ENCODE results near the gene KSR1. TPM values are rescaled to one million over a fixed set of nuclear protein-coding genes. Genes with fewer than 3 reads are reported as not detected.

The KSR1 gene
- total and polyA plus RNA-seq, 9 of the 15 experiments (the other 6 are each of a cell fraction or from before 2014, with no cell fraction given) = 1.4 to 51.7 (median 18.4) TPM

DNA sequence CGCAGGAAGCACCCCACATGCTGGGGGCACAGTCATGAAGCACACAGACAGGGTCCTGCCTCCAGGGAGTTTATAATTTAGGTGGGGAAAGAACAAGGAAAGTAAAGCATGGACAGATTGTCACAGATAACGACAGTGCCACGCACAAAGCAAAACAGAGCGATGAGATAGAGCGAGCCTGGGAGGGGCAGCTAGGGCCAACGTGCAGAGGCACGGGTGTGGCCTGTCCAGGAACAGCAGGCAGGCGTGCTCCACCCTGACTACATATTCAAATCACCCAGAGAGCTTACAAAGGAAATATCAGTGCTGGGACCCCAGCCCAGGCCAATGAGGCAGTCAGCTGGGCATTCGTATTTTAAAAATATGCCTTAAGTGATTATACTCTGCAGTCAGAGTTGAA, 191.5 kb downstream of the KSR1 start (continued):
- TF ChIP-seq CTBP1 (IDR thresholded peaks at IDR 0.05; ENCODE audit: borderline replicate concordance) = 0 out of 2 replicates have a peak, but pooled peaks have one; percentile 15
- TF ChIP-seq ZFP36 (IDR thresholded peaks at IDR 0.05; ENCODE audit: low read depth, low read length, partially characterized antibody) = no peak
- no peak for TF ChIP-seq C11orf30 (IDR thresholded peaks at IDR 0.05; ENCODE audit: low read depth)
- TF ChIP-seq CXXC5 (CRISPR knock-in tag; IDR thresholded peaks at IDR 0.05) = peak; percentile 41
- TF ChIP-seq RFX1 (IDR thresholded peaks at IDR 0.05) = no peak
- 0 out of 2 replicates have a peak, but pooled peaks have one; percentile 13 for TF ChIP-seq SMARCA4 (IDR thresholded peaks at IDR 0.05)
- TF ChIP-seq, protein P1, sequence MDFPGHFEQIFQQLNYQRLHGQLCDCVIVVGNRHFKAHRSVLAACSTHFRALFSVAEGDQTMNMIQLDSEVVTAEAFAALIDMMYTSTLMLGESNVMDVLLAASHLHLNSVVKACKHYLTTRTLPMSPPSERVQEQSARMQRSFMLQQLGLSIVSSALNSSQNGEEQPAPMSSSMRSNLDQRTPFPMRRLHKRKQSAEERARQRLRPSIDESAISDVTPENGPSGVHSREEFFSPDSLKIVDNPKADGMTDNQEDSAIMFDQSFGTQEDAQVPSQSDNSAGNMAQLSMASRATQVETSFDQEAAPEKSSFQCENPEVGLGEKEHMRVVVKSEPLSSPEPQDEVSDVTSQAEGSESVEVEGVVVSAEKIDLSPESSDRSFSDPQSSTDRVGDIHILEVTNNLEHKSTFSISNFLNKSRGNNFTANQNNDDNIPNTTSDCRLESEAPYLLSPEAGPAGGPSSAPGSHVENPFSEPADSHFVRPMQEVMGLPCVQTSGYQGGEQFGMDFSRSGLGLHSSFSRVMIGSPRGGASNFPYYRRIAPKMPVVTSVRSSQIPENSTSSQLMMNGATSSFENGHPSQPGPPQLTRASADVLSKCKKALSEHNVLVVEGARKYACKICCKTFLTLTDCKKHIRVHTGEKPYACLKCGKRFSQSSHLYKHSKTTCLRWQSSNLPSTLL (IDR thresholded peaks at IDR 0.05) = no peak
- TF ChIP-seq MED1 (CRISPR knock-in tag; IDR thresholded peaks at IDR 0.05; ENCODE audit: borderline replicate concordance) = no peak
- TF ChIP-seq, protein P2, sequence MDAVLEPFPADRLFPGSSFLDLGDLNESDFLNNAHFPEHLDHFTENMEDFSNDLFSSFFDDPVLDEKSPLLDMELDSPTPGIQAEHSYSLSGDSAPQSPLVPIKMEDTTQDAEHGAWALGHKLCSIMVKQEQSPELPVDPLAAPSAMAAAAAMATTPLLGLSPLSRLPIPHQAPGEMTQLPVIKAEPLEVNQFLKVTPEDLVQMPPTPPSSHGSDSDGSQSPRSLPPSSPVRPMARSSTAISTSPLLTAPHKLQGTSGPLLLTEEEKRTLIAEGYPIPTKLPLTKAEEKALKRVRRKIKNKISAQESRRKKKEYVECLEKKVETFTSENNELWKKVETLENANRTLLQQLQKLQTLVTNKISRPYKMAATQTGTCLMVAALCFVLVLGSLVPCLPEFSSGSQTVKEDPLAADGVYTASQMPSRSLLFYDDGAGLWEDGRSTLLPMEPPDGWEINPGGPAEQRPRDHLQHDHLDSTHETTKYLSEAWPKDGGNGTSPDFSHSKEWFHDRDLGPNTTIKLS (IDR thresholded peaks at IDR 0.05; ENCODE audit: borderline replicate concordance, low read depth) = 0 out of 2 replicates have a peak, but pooled peaks have one; percentile 41
- TF ChIP-seq BHLHE40 (IDR thresholded peaks at IDR 0.05; ENCODE audit: low read length) = peak; percentile 71
- TF ChIP-seq, protein P3, sequence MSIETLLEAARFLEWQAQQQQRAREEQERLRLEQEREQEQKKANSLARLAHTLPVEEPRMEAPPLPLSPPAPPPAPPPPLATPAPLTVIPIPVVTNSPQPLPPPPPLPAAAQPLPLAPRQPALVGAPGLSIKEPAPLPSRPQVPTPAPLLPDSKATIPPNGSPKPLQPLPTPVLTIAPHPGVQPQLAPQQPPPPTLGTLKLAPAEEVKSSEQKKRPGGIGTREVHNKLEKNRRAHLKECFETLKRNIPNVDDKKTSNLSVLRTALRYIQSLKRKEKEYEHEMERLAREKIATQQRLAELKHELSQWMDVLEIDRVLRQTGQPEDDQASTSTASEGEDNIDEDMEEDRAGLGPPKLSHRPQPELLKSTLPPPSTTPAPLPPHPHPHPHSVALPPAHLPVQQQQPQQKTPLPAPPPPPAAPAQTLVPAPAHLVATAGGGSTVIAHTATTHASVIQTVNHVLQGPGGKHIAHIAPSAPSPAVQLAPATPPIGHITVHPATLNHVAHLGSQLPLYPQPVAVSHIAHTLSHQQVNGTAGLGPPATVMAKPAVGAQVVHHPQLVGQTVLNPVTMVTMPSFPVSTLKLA (conservative IDR thresholded peaks at IDR 0.05) = peak in 1 of 2 experiments; percentile 55; a peak in 2 of 4 replicates
- TF ChIP-seq, protein P4, sequence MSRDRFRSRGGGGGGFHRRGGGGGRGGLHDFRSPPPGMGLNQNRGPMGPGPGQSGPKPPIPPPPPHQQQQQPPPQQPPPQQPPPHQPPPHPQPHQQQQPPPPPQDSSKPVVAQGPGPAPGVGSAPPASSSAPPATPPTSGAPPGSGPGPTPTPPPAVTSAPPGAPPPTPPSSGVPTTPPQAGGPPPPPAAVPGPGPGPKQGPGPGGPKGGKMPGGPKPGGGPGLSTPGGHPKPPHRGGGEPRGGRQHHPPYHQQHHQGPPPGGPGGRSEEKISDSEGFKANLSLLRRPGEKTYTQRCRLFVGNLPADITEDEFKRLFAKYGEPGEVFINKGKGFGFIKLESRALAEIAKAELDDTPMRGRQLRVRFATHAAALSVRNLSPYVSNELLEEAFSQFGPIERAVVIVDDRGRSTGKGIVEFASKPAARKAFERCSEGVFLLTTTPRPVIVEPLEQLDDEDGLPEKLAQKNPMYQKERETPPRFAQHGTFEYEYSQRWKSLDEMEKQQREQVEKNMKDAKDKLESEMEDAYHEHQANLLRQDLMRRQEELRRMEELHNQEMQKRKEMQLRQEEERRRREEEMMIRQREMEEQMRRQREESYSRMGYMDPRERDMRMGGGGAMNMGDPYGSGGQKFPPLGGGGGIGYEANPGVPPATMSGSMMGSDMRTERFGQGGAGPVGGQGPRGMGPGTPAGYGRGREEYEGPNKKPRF (IDR thresholded peaks at IDR 0.05; ENCODE audit: low read depth, low read length) = no peak
- 0 out of 2 replicates have a peak, but pooled peaks have one; percentile 11 for TF ChIP-seq CREM (IDR thresholded peaks at IDR 0.05; ENCODE audit: low read depth)
- TF ChIP-seq, protein P5, sequence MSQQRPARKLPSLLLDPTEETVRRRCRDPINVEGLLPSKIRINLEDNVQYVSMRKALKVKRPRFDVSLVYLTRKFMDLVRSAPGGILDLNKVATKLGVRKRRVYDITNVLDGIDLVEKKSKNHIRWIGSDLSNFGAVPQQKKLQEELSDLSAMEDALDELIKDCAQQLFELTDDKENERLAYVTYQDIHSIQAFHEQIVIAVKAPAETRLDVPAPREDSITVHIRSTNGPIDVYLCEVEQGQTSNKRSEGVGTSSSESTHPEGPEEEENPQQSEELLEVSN (IDR thresholded peaks at IDR 0.05; ENCODE audit: borderline replicate concordance in 1 of 2, extremely low read depth in 1 of 2, insufficient read depth in 1 of 2, insufficient read length in 1 of 2, low read depth in 1 of 2, low read length in 1 of 2, poor library complexity in 1 of 2, severe bottlenecking in 1 of 2) = peak in 1 of 2 experiments; percentile 24
- 0 out of 2 replicates have a peak, but pooled peaks have one; percentile 14 for TF ChIP-seq ATF7 (IDR thresholded peaks at IDR 0.05)
- 0 out of 4 replicates have a peak, but pooled peaks of 1 of the 2 experiments have one; percentile 20 for TF ChIP-seq MAZ (CRISPR knock-in tag; conservative IDR thresholded peaks at IDR 0.05 in 1 of 2, IDR thresholded peaks at IDR 0.05 in 1 of 2)
- no peak for TF ChIP-seq MYBL2 (IDR thresholded peaks at IDR 0.05; ENCODE audit: low read depth)
- TF ChIP-seq MYBL2 (CRISPR knock-in tag; IDR thresholded peaks at IDR 0.05; ENCODE audit: borderline replicate concordance) = no peak
- TF ChIP-seq ZNF24 (IDR thresholded peaks at IDR 0.05) = 0 out of 2 replicates have a peak, but pooled peaks have one; percentile 13
- peak; percentile 57 for TF ChIP-seq L3MBTL2 (IDR thresholded peaks at IDR 0.05)
